OCI-LY3 (cell line): ENCODE results near the gene USH2A.

ENCODE experiments used
- EZH2phosphoT487 ChIP-seq: fragments of 200-600 bp; shearing (Covaris generic); IDR thresholded peaks from 2 replicates; pipeline ENCODE4 v1.6.1; 2018; ENCODE audit warnings: antibody characterized with exemption, mixed run types, low read depth
- TF ChIP-seq, protein P1 (sequence below): fragments of 200-600, 300-600 bp; sonication (generic); IDR thresholded peaks from 2 replicates; pipeline ENCODE4 v1.5.1; 2014; ENCODE audit warnings: antibody characterized with exemption, low read length, low read depth

DNA sequence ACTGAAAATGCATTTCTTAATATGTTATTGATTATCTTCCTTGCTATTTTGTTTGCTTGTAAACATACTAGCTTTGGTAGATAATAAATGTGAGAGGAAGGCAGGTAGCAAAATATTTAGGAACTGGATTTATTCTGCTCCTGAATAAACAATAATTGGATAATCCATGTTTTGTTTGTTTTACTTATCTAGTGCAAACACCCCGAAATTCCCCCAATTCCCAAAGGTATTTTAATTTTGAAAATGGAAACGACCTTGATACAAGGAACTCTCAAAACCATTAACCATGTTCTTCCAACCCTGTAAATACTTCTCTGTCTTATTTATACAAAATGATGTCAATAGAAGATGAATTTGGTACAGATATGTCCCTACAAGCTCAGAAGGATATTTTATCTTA, 3.0 kb downstream of the USH2A start:
- TF ChIP-seq, protein P1, sequence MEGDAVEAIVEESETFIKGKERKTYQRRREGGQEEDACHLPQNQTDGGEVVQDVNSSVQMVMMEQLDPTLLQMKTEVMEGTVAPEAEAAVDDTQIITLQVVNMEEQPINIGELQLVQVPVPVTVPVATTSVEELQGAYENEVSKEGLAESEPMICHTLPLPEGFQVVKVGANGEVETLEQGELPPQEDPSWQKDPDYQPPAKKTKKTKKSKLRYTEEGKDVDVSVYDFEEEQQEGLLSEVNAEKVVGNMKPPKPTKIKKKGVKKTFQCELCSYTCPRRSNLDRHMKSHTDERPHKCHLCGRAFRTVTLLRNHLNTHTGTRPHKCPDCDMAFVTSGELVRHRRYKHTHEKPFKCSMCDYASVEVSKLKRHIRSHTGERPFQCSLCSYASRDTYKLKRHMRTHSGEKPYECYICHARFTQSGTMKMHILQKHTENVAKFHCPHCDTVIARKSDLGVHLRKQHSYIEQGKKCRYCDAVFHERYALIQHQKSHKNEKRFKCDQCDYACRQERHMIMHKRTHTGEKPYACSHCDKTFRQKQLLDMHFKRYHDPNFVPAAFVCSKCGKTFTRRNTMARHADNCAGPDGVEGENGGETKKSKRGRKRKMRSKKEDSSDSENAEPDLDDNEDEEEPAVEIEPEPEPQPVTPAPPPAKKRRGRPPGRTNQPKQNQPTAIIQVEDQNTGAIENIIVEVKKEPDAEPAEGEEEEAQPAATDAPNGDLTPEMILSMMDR = no peak
- TF ChIP-seq EZH2phosphoT487 = no peak
